DND-41 (cell line): ENCODE results near the gene FAS.

Experiments used
- EZH2 ChIP-seq: IDR thresholded peaks from 3 replicates; pipeline ENCODE4 v1.6.1; 2012; ENCODE audit warnings: borderline replicate concordance, low read depth, mild to moderate bottlenecking, moderate library complexity, low read length, inconsistent platforms; ENCODE audit not compliant: severe bottlenecking
- TF ChIP-seq, protein P1 (sequence below): IDR thresholded peaks from 2 replicates; pipeline ENCODE4 v1.5.1; 2012; ENCODE audit warnings: borderline replicate concordance, low read length, moderate library complexity, mild to moderate bottlenecking; ENCODE audit not compliant: poor library complexity, severe bottlenecking; ENCODE audit errors: extremely low read depth

DNA sequence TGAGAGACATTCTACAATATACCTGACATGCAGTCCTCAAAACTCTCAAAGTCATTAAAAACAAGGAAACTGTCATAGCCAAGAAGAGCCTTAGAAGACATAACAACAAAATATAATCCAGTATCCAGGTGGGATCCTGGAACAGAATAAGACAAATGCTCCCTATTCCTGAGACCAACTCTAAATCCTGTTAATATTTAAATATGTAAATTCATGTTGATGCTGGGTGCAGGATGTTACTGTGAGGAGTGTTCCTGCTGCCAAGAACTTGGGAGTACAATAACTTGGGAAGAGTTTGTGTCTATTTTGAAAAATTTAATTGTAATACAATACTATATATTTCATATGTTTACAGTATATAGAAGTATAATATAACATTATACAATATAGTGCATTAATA is 61.0 kb downstream of the FAS start:
- TF ChIP-seq, protein P1, sequence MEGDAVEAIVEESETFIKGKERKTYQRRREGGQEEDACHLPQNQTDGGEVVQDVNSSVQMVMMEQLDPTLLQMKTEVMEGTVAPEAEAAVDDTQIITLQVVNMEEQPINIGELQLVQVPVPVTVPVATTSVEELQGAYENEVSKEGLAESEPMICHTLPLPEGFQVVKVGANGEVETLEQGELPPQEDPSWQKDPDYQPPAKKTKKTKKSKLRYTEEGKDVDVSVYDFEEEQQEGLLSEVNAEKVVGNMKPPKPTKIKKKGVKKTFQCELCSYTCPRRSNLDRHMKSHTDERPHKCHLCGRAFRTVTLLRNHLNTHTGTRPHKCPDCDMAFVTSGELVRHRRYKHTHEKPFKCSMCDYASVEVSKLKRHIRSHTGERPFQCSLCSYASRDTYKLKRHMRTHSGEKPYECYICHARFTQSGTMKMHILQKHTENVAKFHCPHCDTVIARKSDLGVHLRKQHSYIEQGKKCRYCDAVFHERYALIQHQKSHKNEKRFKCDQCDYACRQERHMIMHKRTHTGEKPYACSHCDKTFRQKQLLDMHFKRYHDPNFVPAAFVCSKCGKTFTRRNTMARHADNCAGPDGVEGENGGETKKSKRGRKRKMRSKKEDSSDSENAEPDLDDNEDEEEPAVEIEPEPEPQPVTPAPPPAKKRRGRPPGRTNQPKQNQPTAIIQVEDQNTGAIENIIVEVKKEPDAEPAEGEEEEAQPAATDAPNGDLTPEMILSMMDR: no peak
- no peak for TF ChIP-seq EZH2
